ENCODE measurements around the gene ARNT2.

The ARNT2 gene

GRCh38 chr15:80419546-80419945 is 15.4 kb downstream of the ARNT2 start:
- Mint-ChIP-seq H3K36me3 (ENCODE audit: low read depth) (no peaks in the 10 kb centered on the region), H3K4me1 (no peaks in the 10 kb centered on the region), H3K4me3 (no peak overlapping the region), H3K27me3 (ENCODE audit: low read depth, poor library complexity) (no peaks in the 10 kb centered on the region), H3K9me3 (peaks cover 7% of the 10 kb centered on the region), H3K27ac (no peak overlapping the region)
- TF ChIP-seq CTCF (IDR thresholded peaks at IDR 0.05) = no peak
- no peak for DNase-seq

GRCh38 chr15:80420658-80421057 is 16.5 kb downstream of the ARNT2 start:
- TF ChIP-seq CTCF (IDR thresholded peaks at IDR 0.05) = no peak
- Mint-ChIP-seq H3K27ac (no peak overlapping the region), H3K36me3 (ENCODE audit: low read depth) (no peaks in the 10 kb centered on the region), H3K27me3 (ENCODE audit: low read depth, poor library complexity) (no peaks in the 10 kb centered on the region), H3K4me1 (no peaks in the 10 kb centered on the region), H3K9me3 (peaks cover 7% of the 10 kb centered on the region), H3K4me3 (no peak overlapping the region)
- DNase-seq = no peak

- H3K9me3 Mint-ChIP-seq = peaks cover 7% of the 10 kb centered on the region
- H3K27me3 Mint-ChIP-seq (ENCODE audit: low read depth, poor library complexity) = no peaks in the 10 kb centered on the region
- H3K27ac Mint-ChIP-seq = no peak overlapping the region
- DNase-seq = no peak
- no peak overlapping the region for H3K4me3 Mint-ChIP-seq
- TF ChIP-seq CTCF (IDR thresholded peaks at IDR 0.05) = no peak
- no peaks in the 10 kb centered on the region for H3K36me3 Mint-ChIP-seq (ENCODE audit: low read depth)
- no peaks in the 10 kb centered on the region for H3K4me1 Mint-ChIP-seq
These were observed 19.0 kb downstream of the ARNT2 start for GRCh38 chr15:80423215-80423614.

GRCh38 chr15:80424381-80424780 is 20.2 kb downstream of the ARNT2 start:
- no peaks in the 10 kb centered on the region for H3K4me1 Mint-ChIP-seq
- H3K27ac Mint-ChIP-seq = no peak overlapping the region
- no peaks in the 10 kb centered on the region for H3K36me3 Mint-ChIP-seq (ENCODE audit: low read depth)
- no peaks in the 10 kb centered on the region for H3K27me3 Mint-ChIP-seq (ENCODE audit: low read depth, poor library complexity)
- H3K4me3 Mint-ChIP-seq = no peak overlapping the region
- peaks cover 7% of the 10 kb centered on the region for H3K9me3 Mint-ChIP-seq
- no peak for TF ChIP-seq CTCF (IDR thresholded peaks at IDR 0.05)
- no peak for DNase-seq

- Mint-ChIP-seq H3K27me3 (ENCODE audit: low read depth, poor library complexity) (no peaks in the 10 kb centered on the region), H3K27ac (no peak overlapping the region), H3K36me3 (ENCODE audit: low read depth) (no peaks in the 10 kb centered on the region), H3K4me1 (peaks cover 7% of the 10 kb centered on the region), H3K4me3 (no peak overlapping the region), H3K9me3 (peaks cover 4% of the 10 kb centered on the region)
- no peak for TF ChIP-seq CTCF (IDR thresholded peaks at IDR 0.05)
- no peak for DNase-seq
These were observed 22.1 kb downstream of the ARNT2 start for GRCh38 chr15:80426316-80426715.

- no peak for TF ChIP-seq CTCF (IDR thresholded peaks at IDR 0.05)
- no peaks in the 10 kb centered on the region for H3K9me3 Mint-ChIP-seq
- no peaks in the 10 kb centered on the region for H3K27me3 Mint-ChIP-seq (ENCODE audit: low read depth, poor library complexity)
- H3K4me3 Mint-ChIP-seq = no peak overlapping the region
- H3K4me1 Mint-ChIP-seq = peaks cover 29% of the 10 kb centered on the region
- H3K27ac Mint-ChIP-seq = no peak overlapping the region
- no peaks in the 10 kb centered on the region for H3K36me3 Mint-ChIP-seq (ENCODE audit: low read depth)
- DNase-seq = no peak
These were observed 25.8 kb downstream of the ARNT2 start for GRCh38 chr15:80429964-80430363.

Measured in nephron progenitor cell (in vitro differentiated cells).